Activated T-helper 1 cell treated with anti-CD3 and anti-CD28 coated beads, Interleukin-2, amount 50 U/mL, for 16 hours (primary cell): ENCODE data around the gene UBE2I.
A peak's percentile ranks its signal among the peaks of the same experiment; 100 is the strongest.

ENCODE experiments used
- DNase-seq, 2 donors: peaks; one replicate each; pipeline ENCODE4 v3.0.0-alpha.2; 2020; ENCODE audit warnings: low read depth in 1 of 2, low spot score in 1 of 2

Gene UBE2I

GRCh38 chr16:1356061-1356900 is 46.8 kb downstream of the UBE2I start:
- no peak for DNase-seq

GRCh38 chr16:1357906-1358566 is 48.6 kb downstream of the UBE2I start:
- DNase-seq: no peak

GRCh38 chr16:1361685-1362360 is 52.4 kb downstream of the UBE2I start:
- no peak for DNase-seq

- no peak for DNase-seq
Observed at GRCh38 chr16:1362807-1363206, 53.4 kb downstream of the UBE2I start.

GRCh38 chr16:1363501-1364041 is 54.1 kb downstream of the UBE2I start:
- peak; percentile 52 to 57 for DNase-seq

- no peak for DNase-seq
Observed at GRCh38 chr16:1364510-1364909, 55.1 kb downstream of the UBE2I start.

GRCh38 chr16:1366060-1366711 is 56.8 kb downstream of the UBE2I start:
- DNase-seq: no peak

GRCh38 chr16:1366712-1367299 is 57.4 kb downstream of the UBE2I start:
- DNase-seq: no peak

GRCh38 chr16:1367486-1368174 is 58.2 kb downstream of the UBE2I start:
- no peak for DNase-seq

- DNase-seq: no peak
Observed at GRCh38 chr16:1371054-1371978, 61.9 kb downstream of the UBE2I start.

- DNase-seq: no peak
Observed at GRCh38 chr16:1372292-1372950, 63.0 kb downstream of the UBE2I start.

GRCh38 chr16:1374418-1375297 is 65.2 kb downstream of the UBE2I start:
- no peak for DNase-seq

GRCh38 chr16:1375298-1375640 is 65.8 kb downstream of the UBE2I start:
- DNase-seq: no peak

GRCh38 chr16:1375741-1376410 is 66.4 kb downstream of the UBE2I start:
- no peak for DNase-seq
